ENCODE results near the gene TRPV6. TPM values are rescaled to one million over a fixed set of nuclear protein-coding genes. Genes with fewer than 3 reads are reported as not detected.

TRPV6 gene
- total and polyA plus RNA-seq, 2 of the 4 experiments (the other 2 are of a cell fraction): 0.03 TPM; not detected in 1

GRCh38 chr7:142932386-142933091 lies 47.0 kb upstream of the TRPV6 start:
- intact Hi-C loops (cut with micrococcal nuclease): no loop called here
- H2BK120ac ChIP-seq (ENCODE audit: low read depth, low read length): no peak overlapping the region
- H2BK20ac ChIP-seq (ENCODE audit: low read depth, low read length): no peak overlapping the region
- no peaks in the 10 kb centered on the region for H3K4me1 ChIP-seq (ENCODE audit: control insufficient read depth, insufficient read depth, low read length)
- no peak overlapping the region for H2AK9ac ChIP-seq (replicated peaks; ENCODE audit: low read depth, low read length, poor library complexity)
- H4K20me1 ChIP-seq (ENCODE audit: insufficient read depth, low read length): no peaks in the 10 kb centered on the region
- no peak for TF ChIP-seq RCOR1 (IDR thresholded peaks at IDR 0.05; ENCODE audit: insufficient replicate concordance, low read length)
- no peak for TF ChIP-seq MAFK (IDR thresholded peaks at IDR 0.05; ENCODE audit: low read depth, low read length)
- no peak for TF ChIP-seq POLR2A (IDR thresholded peaks at IDR 0.05; ENCODE audit: low read depth, low read length)
- no peak for TF ChIP-seq RFX5 (IDR thresholded peaks at IDR 0.05; ENCODE audit: low read depth, low read length)
- no peak for TF ChIP-seq FOS (IDR thresholded peaks at IDR 0.05; ENCODE audit: low read depth, low read length)
- no peak for TF ChIP-seq ELK1 (IDR thresholded peaks at IDR 0.05; ENCODE audit: borderline replicate concordance, low read depth, low read length)
- no peak for TF ChIP-seq BHLHE40 (IDR thresholded peaks at IDR 0.05; ENCODE audit: low read depth, low read length)
- TF ChIP-seq CTCF (conservative IDR thresholded peaks at IDR 0.05; ENCODE audit: low read depth, low read length): no peak
- TF ChIP-seq CEBPB (IDR thresholded peaks at IDR 0.05; ENCODE audit: low read depth, low read length): no peak
- no peak for TF ChIP-seq CHD1 (IDR thresholded peaks at IDR 0.05; ENCODE audit: low read depth, low read length)
- no peak for TF ChIP-seq NFE2L2 (IDR thresholded peaks at IDR 0.05; ENCODE audit: low read depth, low read length)
- TF ChIP-seq MAZ (IDR thresholded peaks at IDR 0.05; ENCODE audit: borderline replicate concordance, low read depth, low read length): no peak
- no peak for TF ChIP-seq RAD21 (IDR thresholded peaks at IDR 0.05; ENCODE audit: low read length)
- no peak for TF ChIP-seq USF2 (IDR thresholded peaks at IDR 0.05; ENCODE audit: low read depth, low read length)
- TF ChIP-seq SMC3 (IDR thresholded peaks at IDR 0.05; ENCODE audit: low read depth, low read length): no peak
- TF ChIP-seq MXI1 (IDR thresholded peaks at IDR 0.05; ENCODE audit: borderline replicate concordance, low read depth, low read length): no peak
- ATAC-seq (ENCODE audit: low read depth) (no peak), DNase-seq (no peak)
- in situ Hi-C loops (cut with MboI; ENCODE audit: low sequenced_read_pairs): no loop called here
- H3K18ac ChIP-seq (ENCODE audit: low read depth, low read length): no peak overlapping the region
- H3K9me3 ChIP-seq (ENCODE audit: control insufficient read depth, insufficient read depth, low read length): peaks cover 14% of the 10 kb centered on the region; the same call in 1 of the 2 replicates
- H2BK5ac ChIP-seq (ENCODE audit: low read depth, low read length, poor library complexity, severe bottlenecking): no peak overlapping the region
- no peak overlapping the region for H3K4me3 ChIP-seq (ENCODE audit: insufficient read depth, low read depth, low read length)
- H4K8ac ChIP-seq (ENCODE audit: low read depth in 2 of 2, low read length in 2 of 2): no peak overlapping the region
- H3K4me2 ChIP-seq (ENCODE audit: low read depth, low read length): no peak overlapping the region
- H3K79me1 ChIP-seq (ENCODE audit: low read depth in 1 of 2, low read length in 2 of 2): no peaks in the 10 kb centered on the region
- no peak overlapping the region for H3K23ac ChIP-seq (ENCODE audit: low read depth, low read length)
- no peak overlapping the region for H3K14ac ChIP-seq (replicated peaks; ENCODE audit: low read depth, low read length)
- no peak overlapping the region for H4K5ac ChIP-seq (ENCODE audit: low read depth, low read length)
- no peaks in the 10 kb centered on the region for H3K36me3 ChIP-seq (ENCODE audit: control insufficient read depth, insufficient read depth, low read length)
- no peak overlapping the region for H3K27ac ChIP-seq (ENCODE audit: insufficient read depth, low read length)
- H4K91ac ChIP-seq (ENCODE audit: insufficient read depth, low read depth, low read length): no peak overlapping the region
- no peak overlapping the region for H2BK15ac ChIP-seq (ENCODE audit: low read depth, low read length)
- no peaks in the 10 kb centered on the region for H3K9me1 ChIP-seq (ENCODE audit: insufficient read depth, low read length)
- BruUV-seq (replicated peaks): no TSS peak
- ChIA-PET POLR2A (ENCODE audit: unreplicated experiment) (no interaction called here), CTCF (no interaction called here)
- no peak overlapping the region for H2AK5ac ChIP-seq (ENCODE audit: low read depth, low read length)
- dilution Hi-C loops (cut with HindIII; ENCODE audit: low sequenced_read_pairs, unreplicated experiment): no loop called here
- H3K27me3 ChIP-seq (ENCODE audit: control insufficient read depth, insufficient read depth, low read length): no peaks in the 10 kb centered on the region
- no peak overlapping the region for H3K56ac ChIP-seq (ENCODE audit: extremely low read depth, insufficient read depth, low read length)
- H2AFZ ChIP-seq (replicated peaks; ENCODE audit: low read length, poor library complexity): peak overlapping the region; percentile 11
- H3K4ac ChIP-seq (ENCODE audit: low read depth, low read length): no peak overlapping the region
- 17% methylated on average over 4 of the region's 5 CpGs; no CpG with 5 or more reads in 1 of the 2 experiments for WGBS, 2 experiments (ENCODE audit: extremely low coverage in 2 of 2, insufficient read length in 1 of 2)
- H3K9ac ChIP-seq (ENCODE audit: low read depth, low read length): no peak overlapping the region
